Nephron (organoid): ENCODE results near the gene DCP2.
A peak's percentile ranks its signal among the peaks of the same experiment; 100 is the strongest.

ENCODE experiments used
- H3K27ac Mint-ChIP-seq, 3 experiments: 2 replicates each; pipeline ENCODE4 v1.8.0; 2020; ENCODE audit warnings: mixed read lengths in 3 of 3, mild to moderate bottlenecking in 2 of 3, moderate library complexity in 1 of 3
- H3K27me3 Mint-ChIP-seq: 2 replicates; pipeline ENCODE4 v1.8.0; 2021; ENCODE audit warnings: low read depth, mild to moderate bottlenecking, moderate library complexity, mixed read lengths
- H3K36me3 Mint-ChIP-seq: 2 replicates; pipeline ENCODE4 v1.8.0; 2020; ENCODE audit warnings: low read depth, mixed read lengths
- H3K4me1 Mint-ChIP-seq: 2 replicates; pipeline ENCODE4 v1.8.0; 2020; ENCODE audit warnings: mixed read lengths
- H3K4me3 Mint-ChIP-seq, 3 experiments: 2 replicates each; pipeline ENCODE4 v1.8.0; 2020; ENCODE audit warnings: mild to moderate bottlenecking in 3 of 3, mixed read lengths in 3 of 3, moderate library complexity in 2 of 3
- H3K9me3 Mint-ChIP-seq: 2 replicates; pipeline ENCODE4 v1.8.0; 2020; ENCODE audit warnings: mixed read lengths
- TF ChIP-seq, protein P1 (sequence below), 3 experiments: fragments of 200-600 bp; sonication (generic); IDR thresholded peaks; one replicate each; pipeline ENCODE4 v1.5.0; 2021; ENCODE audit warnings: antibody characterized with exemption in 3 of 3; ENCODE audit not compliant: unreplicated experiment in 3 of 3

DCP2 gene

DNA sequence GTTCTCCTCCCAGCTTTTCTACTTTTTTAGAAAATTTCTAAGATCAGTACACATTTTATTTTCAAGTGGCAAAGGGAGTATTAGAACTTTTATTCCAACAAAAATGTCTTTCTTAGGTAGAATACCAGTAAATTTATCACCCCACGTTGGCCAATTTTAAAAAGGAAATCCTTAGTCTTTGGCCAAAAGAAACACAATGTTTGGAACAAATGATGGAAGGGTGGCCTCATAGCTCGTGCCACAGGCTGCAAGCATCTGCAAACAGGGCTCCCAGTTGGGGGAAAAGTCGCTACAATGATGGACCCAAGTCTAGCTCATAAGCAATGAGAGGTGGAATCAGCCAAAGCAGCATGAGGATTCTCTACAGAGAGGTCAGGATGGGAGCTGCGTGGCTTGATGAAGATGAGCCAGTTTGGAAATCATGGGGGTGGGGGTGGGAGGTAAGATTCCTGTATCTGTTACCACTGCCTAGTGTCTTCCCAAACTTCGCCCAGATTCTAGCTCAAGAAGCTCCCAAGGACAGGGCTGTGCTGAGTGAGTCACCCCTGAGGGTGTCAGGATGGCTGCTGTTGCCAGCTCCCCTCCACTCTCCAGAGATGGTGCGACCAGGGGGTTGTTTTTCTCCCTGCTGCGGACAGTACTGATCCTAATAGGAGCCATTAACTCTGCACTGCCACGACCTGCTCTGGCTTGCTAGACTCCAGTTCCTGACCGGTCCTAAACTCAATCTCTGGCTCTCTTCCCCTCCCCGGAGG is 75.6 kb downstream of the DCP2 start:
- peaks cover 63% of the 10 kb centered on the region for H3K4me1 Mint-ChIP-seq
- H3K9me3 Mint-ChIP-seq: no peaks in the 10 kb centered on the region
- H3K27ac Mint-ChIP-seq: peak overlapping the region in 2 of 3 experiments; percentile 87 to 88

GRCh38 chr5:113053511-113053995 is 77.0 kb downstream of the DCP2 start:
- Mint-ChIP-seq H3K4me3 (no peak overlapping the region), H3K9me3 (no peaks in the 10 kb centered on the region), H3K27ac (peak overlapping the region in 2 of 3 experiments; percentile 42 to 57), H3K27me3 (no peaks in the 10 kb centered on the region), H3K36me3 (peaks cover 40% of the 10 kb centered on the region), H3K4me1 (peaks cover 56% of the 10 kb centered on the region)
- TF ChIP-seq, protein P1, sequence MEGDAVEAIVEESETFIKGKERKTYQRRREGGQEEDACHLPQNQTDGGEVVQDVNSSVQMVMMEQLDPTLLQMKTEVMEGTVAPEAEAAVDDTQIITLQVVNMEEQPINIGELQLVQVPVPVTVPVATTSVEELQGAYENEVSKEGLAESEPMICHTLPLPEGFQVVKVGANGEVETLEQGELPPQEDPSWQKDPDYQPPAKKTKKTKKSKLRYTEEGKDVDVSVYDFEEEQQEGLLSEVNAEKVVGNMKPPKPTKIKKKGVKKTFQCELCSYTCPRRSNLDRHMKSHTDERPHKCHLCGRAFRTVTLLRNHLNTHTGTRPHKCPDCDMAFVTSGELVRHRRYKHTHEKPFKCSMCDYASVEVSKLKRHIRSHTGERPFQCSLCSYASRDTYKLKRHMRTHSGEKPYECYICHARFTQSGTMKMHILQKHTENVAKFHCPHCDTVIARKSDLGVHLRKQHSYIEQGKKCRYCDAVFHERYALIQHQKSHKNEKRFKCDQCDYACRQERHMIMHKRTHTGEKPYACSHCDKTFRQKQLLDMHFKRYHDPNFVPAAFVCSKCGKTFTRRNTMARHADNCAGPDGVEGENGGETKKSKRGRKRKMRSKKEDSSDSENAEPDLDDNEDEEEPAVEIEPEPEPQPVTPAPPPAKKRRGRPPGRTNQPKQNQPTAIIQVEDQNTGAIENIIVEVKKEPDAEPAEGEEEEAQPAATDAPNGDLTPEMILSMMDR (IDR thresholded peaks at IDR 0.05; ENCODE audit: unreplicated experiment in 3 of 3): no peak

More for the DNA sequence above, 75.6 kb downstream of the DCP2 start:
- Mint-ChIP-seq H3K27me3 (no peaks in the 10 kb centered on the region), H3K4me3 (no peak overlapping the region), H3K36me3 (peaks cover 51% of the 10 kb centered on the region)
- TF ChIP-seq, protein P1 (IDR thresholded peaks at IDR 0.05; ENCODE audit: unreplicated experiment in 3 of 3): no peak

DNA sequence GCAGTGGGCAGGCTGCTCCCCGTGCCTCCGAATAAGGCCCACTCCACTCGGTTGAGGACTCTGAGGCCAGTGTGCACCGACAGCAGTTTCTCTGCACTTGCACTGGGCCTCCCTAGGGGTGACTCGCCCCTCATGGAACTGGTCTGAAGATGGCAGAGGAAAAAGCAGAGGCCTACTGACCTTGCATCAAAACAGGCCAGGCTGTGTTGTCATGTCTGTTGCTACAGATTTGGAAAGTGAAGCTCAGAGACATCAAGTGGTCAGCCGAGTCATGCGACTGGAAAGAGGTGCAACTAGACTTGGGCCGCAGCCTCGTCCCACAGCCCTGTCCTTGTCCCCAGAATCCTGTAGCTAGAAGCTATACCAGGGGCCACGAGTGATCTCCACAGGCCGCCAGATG is 78.3 kb downstream of the DCP2 start:
- Mint-ChIP-seq H3K27ac (no peak overlapping the region), H3K4me3 (no peak overlapping the region), H3K4me1 (peaks cover 60% of the 10 kb centered on the region), H3K27me3 (no peaks in the 10 kb centered on the region), H3K36me3 (peaks cover 34% of the 10 kb centered on the region), H3K9me3 (no peaks in the 10 kb centered on the region)
- TF ChIP-seq, protein P1 (IDR thresholded peaks at IDR 0.05; ENCODE audit: unreplicated experiment in 3 of 3): no peak

DNA sequence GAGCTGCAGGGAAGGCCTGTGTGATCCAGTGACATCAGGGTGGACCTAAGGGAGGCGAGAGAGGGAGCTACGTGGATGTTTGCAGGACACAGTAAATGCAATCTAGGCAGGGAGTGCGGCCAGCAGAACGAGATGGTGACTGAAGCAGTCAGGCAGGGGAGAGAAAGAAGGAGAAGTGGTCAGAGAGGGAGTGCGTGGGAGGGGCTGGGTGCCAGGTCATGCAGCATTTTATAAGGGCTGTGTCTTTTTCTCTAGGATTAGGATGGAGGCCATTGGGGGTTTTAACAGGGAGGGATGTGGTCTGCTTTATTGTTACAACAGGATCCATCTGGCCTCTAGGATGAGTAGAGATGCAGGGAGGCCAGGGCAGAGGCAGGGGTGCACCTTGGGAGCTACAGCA is 80.4 kb downstream of the DCP2 start:
- Mint-ChIP-seq H3K36me3 (peaks cover 33% of the 10 kb centered on the region), H3K27ac (peak overlapping the region; percentile 64 to 88 (median 67)), H3K9me3 (no peaks in the 10 kb centered on the region), H3K4me1 (peaks cover 59% of the 10 kb centered on the region), H3K27me3 (no peaks in the 10 kb centered on the region), H3K4me3 (peak overlapping the region in 1 of 3 experiments; percentile 10)
- TF ChIP-seq, protein P1 (IDR thresholded peaks at IDR 0.05; ENCODE audit: unreplicated experiment in 3 of 3): no peak

DNA sequence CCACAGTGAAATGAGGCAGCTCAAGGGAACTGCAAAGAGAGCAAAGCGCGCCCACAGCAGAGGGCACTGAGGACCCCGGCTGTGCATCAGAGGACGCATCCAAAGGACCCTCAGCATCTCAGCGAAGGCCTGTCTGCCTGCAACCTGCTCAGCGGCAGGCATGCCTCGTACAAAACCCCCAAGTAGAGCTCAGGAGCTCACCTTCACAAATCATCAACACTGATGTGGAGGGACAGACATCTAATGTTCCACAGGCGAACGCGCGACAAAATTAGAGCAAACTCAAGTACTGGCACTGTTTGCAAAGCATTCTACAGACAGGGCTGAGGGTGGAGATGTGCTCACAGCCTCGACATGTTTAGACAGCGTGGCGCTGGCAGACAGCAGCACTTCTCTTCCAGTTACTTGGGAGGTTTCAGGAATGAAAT is 81.0 kb downstream of the DCP2 start:
- Mint-ChIP-seq H3K4me1 (peaks cover 61% of the 10 kb centered on the region), H3K36me3 (peaks cover 38% of the 10 kb centered on the region), H3K4me3 (no peak overlapping the region), H3K27ac (peak overlapping the region; percentile 64 to 88 (median 67)), H3K27me3 (no peaks in the 10 kb centered on the region), H3K9me3 (no peaks in the 10 kb centered on the region)
- TF ChIP-seq, protein P1 (IDR thresholded peaks at IDR 0.05; ENCODE audit: unreplicated experiment in 3 of 3): no peak

GRCh38 chr5:113058269-113058668 is 81.7 kb downstream of the DCP2 start:
- Mint-ChIP-seq H3K27me3 (no peaks in the 10 kb centered on the region), H3K4me3 (no peak overlapping the region), H3K36me3 (peaks cover 42% of the 10 kb centered on the region)

More at GRCh38 chr5:113058269-113058668, 81.7 kb downstream of the DCP2 start:
- Mint-ChIP-seq H3K27ac (peak overlapping the region; percentile 90 to 98 (median 93)), H3K4me1 (peaks cover 65% of the 10 kb centered on the region), H3K9me3 (no peaks in the 10 kb centered on the region)
- TF ChIP-seq, protein P1 (IDR thresholded peaks at IDR 0.05; ENCODE audit: unreplicated experiment in 3 of 3): no peak
